Measurements from ENCODE around the gene GALE.
"Not testable (repeated sequence)": the region's sequence is repeated elsewhere in the genome, so short reads cannot be mapped to it uniquely, and the experiment has no call there.

GALE gene

DNA sequence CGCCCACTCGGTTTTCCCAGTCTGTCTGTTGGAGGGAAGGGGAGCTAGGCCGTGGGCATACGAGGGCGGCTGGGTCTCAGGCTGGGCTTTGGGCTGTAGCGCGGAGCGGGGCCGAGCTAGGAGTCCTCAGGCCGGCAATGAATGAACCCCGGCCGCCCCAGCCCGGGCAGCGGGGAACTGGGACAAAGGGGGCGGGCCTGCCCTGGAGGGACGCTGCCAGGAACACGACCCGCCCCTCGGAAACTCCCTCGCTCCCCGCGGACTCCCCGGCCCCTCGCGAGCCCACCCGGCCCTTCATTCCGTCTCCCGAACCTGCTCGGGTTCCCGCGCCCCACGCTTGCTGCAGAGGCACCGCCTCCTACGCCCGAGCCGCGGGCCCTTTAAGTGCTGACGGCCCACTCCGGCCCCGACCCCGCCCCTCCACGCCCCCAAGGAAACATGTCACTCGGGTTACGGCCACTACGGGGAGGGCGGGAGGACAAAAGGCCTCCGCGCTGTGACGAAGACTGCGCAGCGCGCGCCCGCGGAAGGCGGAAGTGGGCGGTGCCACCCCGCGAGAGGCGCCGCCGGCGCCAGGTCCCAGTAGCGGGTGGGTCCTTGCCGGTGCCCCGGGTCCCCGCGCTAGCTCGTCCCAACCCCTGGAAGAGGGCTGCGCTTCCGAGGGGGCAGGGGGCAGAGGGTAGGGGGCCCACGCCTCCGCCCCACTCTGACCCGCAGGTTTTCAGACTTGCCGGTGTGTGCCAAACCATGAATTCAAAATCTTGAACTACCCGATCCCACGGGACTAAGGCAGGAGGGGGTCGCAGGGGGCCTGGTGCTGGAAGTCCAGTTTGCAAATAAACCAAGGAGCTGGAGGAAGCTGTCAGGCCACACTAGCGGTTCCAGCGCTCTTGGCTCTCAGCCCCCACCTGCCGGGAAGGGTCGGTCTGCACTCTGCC is at the start of gene GALE:
TSS of gene GALE (minus strand) at position 355 of the 938 bp plus-strand sequence. CDS start 1,747 bp downstream, outside the sequence.
- peak; percentile 98 for DNase-seq

- DNase-seq = no peak
Measured at GRCh38 chr1:23848673-23849616, 48.4 kb upstream of the GALE start.

- not testable (repeated sequence) for DNase-seq
Measured at GRCh38 chr1:23847482-23848095, 47.0 kb upstream of the GALE start.

DNA sequence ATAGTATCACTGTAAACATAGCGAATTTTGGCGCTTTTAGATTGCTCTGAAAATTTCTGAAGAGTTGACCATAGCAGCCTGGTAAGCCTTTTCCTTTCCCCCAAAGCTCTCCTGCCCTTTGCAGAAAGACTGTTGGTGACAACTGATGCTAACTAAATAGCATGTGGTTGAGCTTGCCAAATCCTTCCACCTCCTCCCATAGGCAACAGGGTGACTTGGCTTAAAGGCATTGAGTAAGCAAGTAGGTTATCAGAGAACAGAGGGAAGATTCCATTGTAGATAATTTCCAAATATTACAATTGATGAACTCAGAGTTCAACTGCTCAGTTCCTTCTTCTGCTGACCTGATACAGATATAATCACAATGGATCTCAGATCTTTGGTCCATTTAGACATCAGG is 44.6 kb upstream of the GALE start:
- no peak for DNase-seq

- DNase-seq = no peak
Measured at GRCh38 chr1:23843644-23844043, 43.1 kb upstream of the GALE start.

DNA sequence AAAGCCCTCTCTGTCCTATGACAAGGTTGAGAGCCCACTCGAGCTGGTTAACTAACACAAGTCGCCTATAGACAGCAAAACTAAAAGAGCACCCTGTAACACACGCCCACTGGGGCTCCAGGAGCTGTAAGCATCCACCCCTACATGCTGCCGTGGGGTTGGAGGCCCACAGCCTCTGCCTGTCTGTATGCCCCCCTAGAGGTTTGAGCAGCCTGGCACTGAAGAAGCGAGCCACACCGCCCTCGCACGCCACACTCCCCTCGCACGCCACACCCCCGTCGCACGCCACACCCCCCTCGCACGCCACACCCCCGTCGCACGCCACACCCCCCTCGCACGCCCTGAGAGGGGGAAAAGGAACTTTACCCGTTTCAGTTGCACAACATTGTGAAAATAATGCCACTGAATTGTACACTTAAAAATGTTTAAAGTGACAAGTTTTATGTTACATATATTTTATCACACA is 37.9 kb upstream of the GALE start:
- DNase-seq = peak; percentile 79

DNA sequence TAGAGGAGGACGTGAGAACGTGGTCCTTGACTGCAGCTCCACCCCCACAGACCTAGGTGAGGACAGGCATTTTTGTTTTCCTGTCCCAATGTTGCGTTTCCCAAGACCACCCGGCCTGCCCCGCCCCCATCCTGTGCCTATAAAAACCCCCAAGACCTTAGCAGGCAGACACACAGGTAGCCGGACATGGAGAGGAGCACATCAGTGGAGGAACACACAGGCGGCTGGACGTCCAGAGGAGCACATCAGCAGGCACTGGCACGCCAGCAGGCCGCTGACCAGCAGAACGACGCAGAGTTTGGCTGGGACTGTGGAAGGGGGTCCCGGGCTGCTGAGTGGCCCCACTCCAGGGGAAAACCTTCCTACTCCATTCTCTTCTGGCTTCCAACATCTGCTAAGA is 37.4 kb upstream of the GALE start:
- DNase-seq = no peak

DNA sequence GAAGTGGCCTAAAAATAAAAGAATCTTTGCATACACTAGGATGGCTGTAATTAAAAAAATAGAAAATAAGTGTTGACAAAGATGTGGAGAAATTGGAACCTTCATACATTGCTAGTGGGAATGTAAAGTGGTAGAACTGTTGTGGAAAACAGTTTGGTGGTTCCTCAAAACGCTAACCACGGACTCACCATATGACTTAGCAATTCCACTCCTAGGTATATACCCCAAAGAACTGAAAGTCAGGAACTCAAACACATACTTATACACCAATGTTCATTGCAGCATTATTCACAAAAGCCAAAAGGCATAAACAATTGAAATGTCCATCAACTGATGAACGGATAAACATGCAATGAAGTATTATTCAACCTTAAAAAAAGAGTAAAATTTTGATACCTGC is 35.5 kb upstream of the GALE start:
- DNase-seq = no peak

- not testable (repeated sequence) for DNase-seq
Measured at GRCh38 chr1:23834156-23834555, 33.6 kb upstream of the GALE start.

GRCh38 chr1:23827717-23828116 is 27.2 kb upstream of the GALE start:
- DNase-seq = no peak

- not testable (repeated sequence) for DNase-seq
Measured at GRCh38 chr1:23826590-23826989, 26.0 kb upstream of the GALE start.

DNA sequence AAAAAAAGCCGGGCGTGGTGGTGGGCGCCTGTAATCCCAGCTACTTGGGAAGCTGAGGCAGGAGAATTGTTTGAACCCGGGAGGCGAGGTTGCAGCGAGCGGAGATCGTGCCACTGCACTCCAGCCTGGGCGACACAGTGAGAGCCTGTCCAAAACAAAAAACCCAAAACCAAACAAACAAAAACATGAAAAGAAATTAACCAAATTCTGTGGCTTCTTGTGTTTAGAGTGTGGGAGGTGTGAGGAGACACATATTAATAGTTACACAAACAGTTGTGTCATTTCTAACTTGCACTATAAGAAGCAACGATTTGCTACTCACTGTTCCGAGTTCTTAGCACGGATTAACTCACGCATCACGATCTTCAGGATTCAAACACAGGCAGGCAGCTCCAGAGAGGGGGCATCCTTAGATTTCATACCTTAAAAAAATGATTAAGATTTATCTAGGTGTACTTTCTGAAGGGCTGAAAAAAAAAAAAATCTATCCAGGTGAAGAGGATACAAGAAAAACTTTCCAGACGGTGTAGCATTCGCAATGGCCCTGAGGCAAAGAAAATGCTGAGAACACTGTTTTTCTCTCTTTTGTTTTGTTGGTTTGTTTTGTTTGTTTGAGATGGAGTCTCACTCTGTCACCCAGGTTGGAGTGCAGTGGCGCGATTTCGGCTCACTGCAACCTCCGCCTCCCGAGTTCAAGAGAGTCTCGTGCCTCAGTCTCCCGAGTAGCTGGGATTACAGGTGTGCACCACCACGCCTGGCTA is 25.4 kb upstream of the GALE start:
- DNase-seq = no peak

DNA sequence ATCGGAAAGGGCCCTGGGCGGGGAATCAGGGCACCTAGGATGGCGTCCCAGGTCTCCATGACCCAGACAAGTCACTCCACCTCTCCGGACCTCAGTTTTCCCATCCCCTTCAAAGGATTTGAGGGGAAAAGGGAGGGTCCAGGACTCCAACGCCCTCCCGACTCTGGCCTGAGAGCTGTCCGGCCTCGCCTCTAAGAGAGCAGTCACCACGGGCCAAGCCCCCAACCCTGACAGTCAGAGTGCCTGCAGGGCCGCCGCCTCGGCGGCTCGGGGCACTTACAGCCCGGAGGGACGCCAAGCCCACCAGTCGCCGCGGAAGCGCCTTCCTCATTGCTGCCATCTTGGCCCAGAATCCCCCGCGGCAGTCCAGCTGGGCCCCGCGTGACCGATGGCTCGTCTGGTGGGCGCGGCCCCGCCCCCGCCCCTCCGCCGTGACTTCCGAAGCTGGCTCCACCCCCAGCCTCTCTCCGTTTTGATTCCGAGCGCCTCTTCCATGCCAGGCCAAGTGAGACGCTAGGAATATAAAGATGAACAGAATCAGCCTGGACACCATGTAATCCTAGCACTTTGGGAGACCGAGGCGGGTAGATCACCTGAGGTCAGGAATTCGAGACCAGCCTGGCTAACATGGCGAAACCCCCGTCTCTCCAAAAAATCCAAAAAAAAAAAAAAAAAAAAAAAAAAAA is 24.7 kb upstream of the GALE start, which contains the start of gene HMGCL:
TSS of gene HMGCL (minus strand) at position 354 of the 686 bp plus-strand sequence. CDS start at position 340, 14 bp downstream.
- DNase-seq = peak; percentile 87

DNA sequence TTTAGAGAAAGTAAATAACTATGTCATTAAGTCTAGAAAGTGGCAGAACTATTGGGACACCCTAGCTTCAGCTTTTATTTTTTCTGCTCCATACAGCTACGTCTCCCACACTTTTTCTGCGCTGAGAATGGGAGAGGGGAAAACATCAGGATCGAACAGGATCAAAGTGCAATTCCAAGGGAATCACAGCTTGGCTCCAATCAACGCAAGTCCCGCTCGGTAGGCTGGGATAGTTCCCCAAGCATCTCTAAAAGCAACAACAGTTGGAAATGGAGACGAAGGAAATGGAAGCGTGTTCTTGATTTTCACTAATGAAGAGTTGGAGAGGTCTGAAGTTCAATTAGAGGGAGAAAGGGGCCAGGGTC is 24.1 kb upstream of the GALE start:
- no peak for DNase-seq

GRCh38 chr1:23823767-23824166 is 23.2 kb upstream of the GALE start:
- DNase-seq = no peak

GRCh38 chr1:23817633-23818032 is 17.1 kb upstream of the GALE start:
- no peak for DNase-seq

DNA sequence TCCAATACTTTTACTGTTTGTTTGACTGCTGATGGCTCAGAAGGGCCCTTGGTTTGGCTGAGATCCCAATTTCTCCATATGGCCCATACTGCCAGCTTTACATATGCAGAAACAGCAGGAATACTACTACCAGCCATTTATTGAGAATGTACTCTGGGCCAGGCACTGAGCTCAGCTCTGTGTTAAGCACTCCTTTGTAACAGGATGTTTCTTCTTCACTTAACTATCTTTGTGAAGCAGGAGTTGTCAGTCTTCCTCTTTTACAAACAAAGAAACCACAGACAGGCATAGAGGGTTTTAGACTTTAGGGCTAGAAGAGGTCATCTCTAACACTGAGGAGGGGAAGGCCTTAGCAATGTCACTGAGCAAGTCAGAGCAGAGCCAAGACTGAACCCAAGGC is 16.4 kb upstream of the GALE start:
- DNase-seq = no peak

- DNase-seq = no peak
Measured at GRCh38 chr1:23816361-23816760, 15.8 kb upstream of the GALE start.

- no peak for DNase-seq
Measured at GRCh38 chr1:23814016-23814415, 13.5 kb upstream of the GALE start.

DNA sequence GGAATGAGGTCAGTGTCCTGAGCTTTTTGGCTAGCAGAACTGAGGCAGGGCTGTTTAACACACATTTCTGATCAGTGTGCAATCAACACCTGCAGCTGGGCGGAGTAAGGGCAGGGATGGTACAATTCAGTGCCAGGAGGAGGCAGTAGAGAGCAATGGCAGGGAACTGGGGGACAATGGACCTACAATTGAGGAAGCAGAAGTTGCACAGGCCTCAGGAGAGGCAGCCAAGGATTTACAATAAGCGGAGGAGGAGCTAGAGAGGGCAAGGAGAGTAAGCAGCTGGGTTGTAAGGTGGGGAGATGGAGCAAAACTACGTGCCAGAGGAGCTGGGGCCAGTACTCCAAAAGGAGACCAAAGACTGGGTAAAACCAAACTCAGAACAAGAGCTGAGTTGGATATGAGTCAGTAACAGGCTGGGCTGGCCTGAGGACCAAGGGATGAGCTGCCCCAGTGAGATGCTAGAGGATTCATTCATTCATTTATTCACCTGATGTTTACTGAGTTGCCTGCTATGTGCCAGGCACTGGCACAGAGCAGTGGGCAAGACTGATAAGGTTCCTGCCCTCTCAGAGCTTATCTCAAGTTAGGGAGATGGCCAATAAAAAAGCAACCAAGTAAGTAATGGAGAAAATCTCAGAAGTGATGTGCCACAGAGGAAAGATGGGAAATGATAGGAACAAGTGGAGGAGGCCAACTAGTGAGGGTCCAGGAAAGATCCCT is 10.4 kb upstream of the GALE start:
- DNase-seq = peak; percentile 44

- DNase-seq = peak; percentile 85
Measured at GRCh38 chr1:23809751-23810171, 9.2 kb upstream of the GALE start.
